Thymus (tissue), 11 donors: ENCODE data around the gene CDCA8. TPM values are rescaled to one million over a fixed set of nuclear protein-coding genes. Genes with fewer than 3 reads are reported as not detected.

Experiments used
- DNase-seq, 9 donors: peaks; one replicate each; pipeline ENCODE4 v3.0.0-alpha.2; 2013; ENCODE audit warnings: low spot score in 9 of 9, low read depth in 6 of 9, missing footprints in 1 of 9
- H3K27ac ChIP-seq, 2 donors: one replicate each; pipeline ENCODE4 v1.5.1; 2013; ENCODE audit warnings: control low read depth in 1 of 2, low read depth in 1 of 2, low read length in 1 of 2, mild to moderate bottlenecking in 1 of 2, moderate library complexity in 1 of 2
- H3K27me3 ChIP-seq, 2 donors: one replicate each; pipeline ENCODE4 v1.5.1; 2013; ENCODE audit warnings: low read length in 1 of 2; ENCODE audit not compliant: control insufficient read depth in 2 of 2, insufficient read depth in 1 of 2
- H3K36me3 ChIP-seq, 2 donors: one replicate each; pipeline ENCODE4 v1.5.1; 2013; ENCODE audit warnings: low read length in 1 of 2, mild to moderate bottlenecking in 1 of 2, moderate library complexity in 1 of 2; ENCODE audit not compliant: control insufficient read depth in 2 of 2, insufficient read depth in 2 of 2
- H3K4me1 ChIP-seq, 2 donors: one replicate each; pipeline ENCODE4 v1.5.1; 2013; ENCODE audit warnings: low read length in 2 of 2; ENCODE audit not compliant: control insufficient read depth in 2 of 2, insufficient read depth in 2 of 2
- H3K4me3 ChIP-seq, 2 donors: one replicate each; pipeline ENCODE4 v1.5.1; 2013; ENCODE audit warnings: low read length in 2 of 2, control low read depth in 1 of 2, mild to moderate bottlenecking in 1 of 2
- H3K9me3 ChIP-seq, 2 donors: one replicate each; pipeline ENCODE4 v1.5.1; 2013; ENCODE audit warnings: low read length in 1 of 2, mild to moderate bottlenecking in 1 of 2; ENCODE audit not compliant: control insufficient read depth in 2 of 2, insufficient read depth in 1 of 2
- WGBS: extraction: QIAGEN DNeasy Blood & Tissue Kit; methylation state at CpG from one replicate; pipeline ENCODE4 v1.1.7; 2013; 5-methylcytosine and 5-hydroxymethylcytosine counted together
- polyA plus RNA-seq: library from polyadenylated mRNA; stranded (reverse); fragments of 200-250 nt; gene quantifications from one replicate; pipeline ENCODE4 v1.2.3, GENCODE V29; 2013
- total RNA-seq: library from RNA; stranded (reverse); fragments of 120-200 nt; gene quantifications from one replicate; pipeline ENCODE4 v1.2.4, GENCODE V29; 2013
- donor health status: healthy.

Gene CDCA8
- total and polyA plus RNA-seq, 2 donors = 5.8 to 12.6 TPM

DNA sequence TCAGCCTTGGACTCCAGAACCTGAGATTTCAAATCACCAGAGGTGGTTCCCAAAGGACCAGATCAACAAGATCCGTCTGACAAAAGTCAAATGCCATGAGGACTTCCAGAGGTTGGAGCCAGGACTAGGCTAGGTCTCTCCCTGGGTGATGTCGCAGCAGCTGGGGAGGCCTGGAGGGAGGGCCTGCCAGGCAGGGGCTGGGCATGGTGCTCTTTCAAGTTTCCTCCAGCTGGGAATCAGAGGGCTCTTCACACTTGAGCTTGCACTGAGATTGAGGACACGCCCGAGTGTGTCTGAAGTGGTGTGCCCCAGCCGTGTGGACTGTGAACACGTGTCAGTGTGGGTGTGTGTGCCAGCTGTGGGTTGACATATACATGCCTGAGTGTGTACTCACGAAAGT is 36.3 kb upstream of the CDCA8 start:
- Histone ChIP-seq H3K9me3 (no peaks in the 10 kb centered on the region), H3K27ac (no peak overlapping the region), H3K4me3 (no peak overlapping the region), H3K36me3 (no peaks in the 10 kb centered on the region), H3K4me1 (no peaks in the 10 kb centered on the region), H3K27me3 (peaks cover 0 to 22% of the 10 kb centered on the region in 2 donors)
- no peak for DNase-seq
- WGBS = 84% methylated on average over 7 of the region's 7 CpGs

DNA sequence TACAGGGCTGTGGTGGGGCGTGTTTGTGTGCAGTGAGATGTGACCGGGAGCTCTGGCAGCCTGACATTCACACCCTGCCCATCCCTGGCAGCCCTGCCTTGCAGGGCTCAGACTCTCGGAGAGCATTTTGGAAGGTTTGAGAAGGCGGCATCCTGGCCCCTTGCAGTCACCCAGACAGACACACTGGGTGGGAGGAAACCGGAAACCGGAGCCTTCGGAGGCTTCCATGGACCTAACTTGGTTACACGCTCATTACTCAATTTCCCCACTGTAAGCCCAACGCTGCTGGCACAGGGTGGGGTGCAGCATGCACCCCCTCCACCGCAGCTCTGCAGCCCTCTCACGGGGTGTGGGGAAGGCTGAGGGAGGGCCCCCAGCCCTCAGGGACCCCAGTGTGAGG is 35.4 kb upstream of the CDCA8 start:
- Histone ChIP-seq H3K36me3 (no peaks in the 10 kb centered on the region), H3K27me3 (peaks cover 0 to 29% of the 10 kb centered on the region in 2 donors), H3K9me3 (no peaks in the 10 kb centered on the region), H3K4me1 (no peaks in the 10 kb centered on the region), H3K4me3 (no peak overlapping the region), H3K27ac (no peak overlapping the region)
- WGBS = 88% methylated on average over 11 of the region's 11 CpGs
- no peak for DNase-seq

DNA sequence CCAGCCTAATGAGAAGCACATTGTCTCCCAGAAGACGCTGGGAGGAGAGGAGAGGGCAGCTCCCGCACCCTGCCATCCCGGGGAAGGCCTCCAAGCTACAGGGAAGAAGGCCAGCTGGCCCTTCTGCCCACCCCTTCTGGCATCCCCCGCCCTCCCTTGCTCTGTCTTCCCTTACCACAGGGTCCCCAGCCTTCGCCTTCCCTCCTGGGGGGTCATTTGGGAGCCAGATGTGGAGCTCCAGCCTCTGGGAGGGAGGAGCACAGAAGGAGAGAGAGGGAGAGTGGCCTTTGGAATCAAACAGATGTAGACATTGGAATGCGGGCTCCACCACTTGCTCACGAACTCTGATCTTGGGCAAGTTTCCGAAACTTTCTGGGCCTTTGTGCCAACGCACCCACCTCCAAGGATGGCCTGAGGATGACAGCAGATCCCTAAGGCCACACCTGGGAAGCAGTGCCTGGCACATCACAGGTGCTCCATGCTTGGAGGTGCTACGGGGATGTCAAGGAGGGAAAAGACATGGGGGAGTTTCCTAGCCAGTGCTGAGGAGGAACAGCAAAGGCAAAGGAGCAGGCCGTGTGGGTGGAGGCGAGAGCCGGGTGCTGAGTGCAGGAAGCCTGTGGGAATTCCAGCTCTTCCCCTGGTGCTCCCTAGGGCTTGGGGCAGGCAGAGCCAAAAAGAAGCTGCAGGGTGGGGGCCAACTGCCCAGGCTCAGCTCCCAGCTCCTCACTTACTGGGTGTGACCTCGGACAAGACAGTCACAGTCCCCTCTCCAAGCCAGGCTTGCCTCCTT is 34.5 kb upstream of the CDCA8 start:
- H3K27me3 ChIP-seq = peaks cover 0 to 34% of the 10 kb centered on the region in 2 donors
- no peak overlapping the region for H3K27ac ChIP-seq
- no peaks in the 10 kb centered on the region for H3K4me1 ChIP-seq
- DNase-seq = no peak
- no peak overlapping the region for H3K4me3 ChIP-seq
- H3K36me3 ChIP-seq = no peaks in the 10 kb centered on the region
- 91% methylated on average over 14 of the region's 14 CpGs for WGBS
- H3K9me3 ChIP-seq = no peaks in the 10 kb centered on the region

DNA sequence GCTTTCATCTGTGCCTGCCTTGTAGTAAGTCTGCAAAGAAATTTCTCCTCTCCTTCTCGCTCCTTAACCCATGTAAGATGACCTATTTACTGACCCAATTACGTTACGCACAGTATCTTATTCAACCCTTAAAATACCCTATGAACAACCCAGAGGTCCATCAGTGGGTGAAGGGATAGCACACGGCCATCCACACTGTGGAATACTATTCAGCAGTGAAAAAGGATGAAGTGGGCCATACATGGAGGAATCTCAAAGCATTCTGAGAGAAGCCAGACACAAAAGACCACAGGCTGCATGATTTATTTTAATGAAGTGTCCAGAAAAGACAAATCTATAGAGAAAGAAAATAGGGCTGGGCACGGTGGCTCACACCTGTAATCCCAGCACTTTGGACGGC is 33.8 kb upstream of the CDCA8 start:
- no peak for DNase-seq
- Histone ChIP-seq H3K4me1 (no peaks in the 10 kb centered on the region), H3K27me3 (peaks cover 0 to 34% of the 10 kb centered on the region in 2 donors), H3K4me3 (no peak overlapping the region), H3K36me3 (no peaks in the 10 kb centered on the region), H3K27ac (no peak overlapping the region), H3K9me3 (no peaks in the 10 kb centered on the region)
- 97% methylated on average over 6 of the region's 6 CpGs for WGBS

DNA sequence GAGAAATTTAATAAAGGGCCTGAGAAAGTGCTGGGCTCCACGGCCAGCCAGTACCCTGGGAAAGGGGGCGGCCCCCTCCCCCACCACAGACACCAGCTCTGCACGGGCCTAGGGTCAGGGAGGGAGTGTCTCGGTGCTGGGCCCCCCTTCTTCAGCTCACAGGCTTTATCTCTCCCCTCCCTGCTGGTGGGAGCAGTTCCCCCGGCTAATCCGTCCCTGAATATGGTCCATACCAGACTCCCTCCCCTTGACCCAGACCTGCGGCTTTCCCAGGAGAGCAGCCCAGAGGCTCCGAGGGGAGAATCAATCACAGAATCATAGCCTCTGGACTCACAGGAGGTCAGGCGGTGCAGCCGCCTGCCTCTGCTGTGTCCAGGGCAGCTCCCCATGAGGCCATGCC is 31.7 kb upstream of the CDCA8 start:
- Histone ChIP-seq H3K27me3 (peaks cover 0 to 36% of the 10 kb centered on the region in 2 donors), H3K36me3 (no peaks in the 10 kb centered on the region), H3K4me1 (no peaks in the 10 kb centered on the region), H3K27ac (no peak overlapping the region), H3K4me3 (no peak overlapping the region), H3K9me3 (no peaks in the 10 kb centered on the region)
- 73% methylated on average over 10 of the region's 10 CpGs for WGBS
- no peak for DNase-seq

DNA sequence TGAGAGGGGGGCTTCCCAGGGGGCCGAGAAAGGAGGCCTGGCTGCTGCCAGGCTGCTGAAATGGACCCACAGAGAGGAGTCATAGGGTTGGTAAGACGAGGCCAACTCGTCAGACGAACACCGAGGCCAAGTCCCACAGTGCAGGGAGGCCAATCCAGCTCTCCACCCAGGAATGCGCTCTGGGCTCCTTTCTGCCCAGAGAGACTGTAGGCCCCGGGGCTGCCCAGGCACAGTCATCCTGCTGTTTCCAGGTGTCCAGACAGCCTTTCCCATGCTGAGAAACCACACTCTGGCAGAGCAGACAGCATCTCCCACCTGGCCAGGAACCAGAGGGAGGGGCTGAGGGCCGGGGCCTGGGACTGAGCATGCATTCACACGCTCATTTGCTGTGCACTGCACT is 30.9 kb upstream of the CDCA8 start:
- peaks cover 0 to 33% of the 10 kb centered on the region in 2 donors for H3K27me3 ChIP-seq

DNA sequence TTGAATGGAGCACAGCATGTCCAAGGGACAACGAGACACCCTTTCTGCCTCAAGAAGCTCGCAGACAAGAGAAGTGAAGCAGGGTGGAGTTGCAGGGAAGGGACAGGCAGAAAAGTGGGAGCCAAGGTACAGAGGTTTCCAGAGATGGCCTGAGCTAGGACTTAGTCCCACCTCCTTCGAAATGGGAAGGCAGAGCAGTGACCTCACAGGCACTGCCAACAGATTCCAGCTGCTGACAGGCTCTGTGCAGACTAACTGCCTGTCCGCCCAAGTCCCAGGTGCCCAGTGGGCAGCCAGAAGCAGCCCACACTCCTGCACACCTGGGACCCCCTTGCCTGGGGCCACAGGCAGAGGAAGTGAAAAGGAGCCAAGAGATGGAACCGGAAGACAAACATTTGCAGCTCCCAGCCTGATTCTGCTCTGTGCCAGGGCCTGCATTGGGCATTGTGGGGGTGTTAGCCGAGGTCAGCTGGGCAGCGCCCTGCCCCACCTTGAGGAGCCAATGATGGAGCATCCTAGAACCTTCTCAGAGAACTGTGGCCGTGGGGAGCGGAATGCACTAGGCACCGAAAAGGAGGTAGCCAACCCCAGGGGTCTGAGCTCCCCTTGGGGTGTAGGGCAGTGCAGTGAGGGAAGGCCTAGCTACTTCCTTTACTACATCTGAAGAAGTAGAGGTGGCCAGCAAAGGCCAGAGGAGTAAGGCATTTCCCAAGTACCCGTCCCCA is 30.1 kb upstream of the CDCA8 start:
- no peak for DNase-seq
- no peaks in the 10 kb centered on the region for H3K36me3 ChIP-seq
- H3K4me3 ChIP-seq = no peak overlapping the region
- 94% methylated on average over 11 of the region's 11 CpGs for WGBS
- H3K27me3 ChIP-seq = peaks cover 0 to 31% of the 10 kb centered on the region in 2 donors
- no peaks in the 10 kb centered on the region for H3K9me3 ChIP-seq
- no peaks in the 10 kb centered on the region for H3K4me1 ChIP-seq
- no peak overlapping the region for H3K27ac ChIP-seq

More for the DNA sequence above, 30.9 kb upstream of the CDCA8 start:
- H3K9me3 ChIP-seq = no peaks in the 10 kb centered on the region
- 89% methylated on average over 9 of the region's 9 CpGs for WGBS
- no peaks in the 10 kb centered on the region for H3K4me1 ChIP-seq
- no peaks in the 10 kb centered on the region for H3K36me3 ChIP-seq
- DNase-seq = no peak
- H3K4me3 ChIP-seq = no peak overlapping the region
- H3K27ac ChIP-seq = no peak overlapping the region

DNA sequence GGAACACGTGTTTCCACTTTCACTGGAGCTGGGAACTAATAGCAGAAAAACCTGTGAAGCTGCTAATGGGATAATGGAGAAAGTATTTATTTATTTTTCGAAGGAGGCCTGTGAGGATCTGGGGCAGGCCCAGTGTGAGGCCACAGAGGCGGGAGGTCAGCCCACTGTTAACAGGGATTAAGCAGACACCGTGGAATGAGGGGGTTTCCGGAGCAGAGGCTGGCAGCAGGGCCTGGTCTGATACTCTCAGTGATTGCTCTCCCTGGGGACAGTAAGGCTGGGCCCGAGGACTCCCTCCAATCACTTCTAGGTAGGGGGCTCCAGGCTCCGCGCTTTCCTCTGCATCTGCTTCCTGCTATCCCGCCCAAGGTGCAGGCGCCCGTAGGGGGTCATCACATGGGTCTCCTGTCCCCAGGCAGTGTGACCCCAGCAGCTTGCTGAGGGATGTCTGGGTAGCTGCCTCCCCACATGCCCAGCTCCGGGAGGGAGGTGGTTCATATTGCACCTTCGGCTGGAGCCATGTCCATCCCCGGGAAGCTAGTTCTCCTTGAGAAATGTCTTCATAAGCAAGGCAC is 28.8 kb upstream of the CDCA8 start:
- no peaks in the 10 kb centered on the region for H3K9me3 ChIP-seq
- H3K4me1 ChIP-seq = no peaks in the 10 kb centered on the region
- no peak for DNase-seq
- H3K4me3 ChIP-seq = no peak overlapping the region
- no peak overlapping the region for H3K27ac ChIP-seq
- H3K27me3 ChIP-seq = peaks cover 0 to 32% of the 10 kb centered on the region in 2 donors
- H3K36me3 ChIP-seq = no peaks in the 10 kb centered on the region
- 82% methylated on average over 14 of the region's 14 CpGs for WGBS

DNA sequence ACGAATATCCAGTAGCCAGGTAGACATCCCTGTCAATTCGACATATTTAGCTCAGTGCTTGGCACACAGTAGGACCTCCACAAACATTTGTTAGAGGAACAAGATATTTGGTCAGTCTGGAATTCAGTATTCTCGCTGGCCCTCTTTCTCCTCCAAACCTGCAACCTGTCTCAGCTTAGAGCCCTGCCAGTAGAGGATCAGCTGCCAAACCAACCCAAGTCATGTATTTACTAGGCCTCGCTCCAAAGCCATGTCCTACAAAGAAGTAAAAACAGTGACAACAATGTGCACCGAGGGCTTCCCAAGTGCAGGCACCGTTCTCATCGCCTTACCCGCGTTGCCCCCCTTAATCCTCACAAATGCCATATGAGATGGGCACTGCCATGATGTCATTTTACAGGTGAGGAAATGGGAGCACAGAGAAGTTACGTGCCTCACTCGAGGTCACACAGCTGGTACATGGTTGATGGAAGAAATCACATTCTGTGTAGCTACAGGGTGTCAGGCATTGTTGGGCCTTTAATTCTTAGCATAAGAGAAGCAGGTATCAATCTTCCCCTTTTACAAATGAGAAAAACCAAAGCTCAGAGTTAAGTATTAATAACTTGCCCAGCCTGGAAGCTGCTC is 26.0 kb upstream of the CDCA8 start:
- no peak overlapping the region for H3K27ac ChIP-seq
- H3K27me3 ChIP-seq = peaks cover 0 to 30% of the 10 kb centered on the region in 2 donors
- H3K4me3 ChIP-seq = no peak overlapping the region
- H3K36me3 ChIP-seq = no peaks in the 10 kb centered on the region
- no peak for DNase-seq
- no peaks in the 10 kb centered on the region for H3K9me3 ChIP-seq
- no peaks in the 10 kb centered on the region for H3K4me1 ChIP-seq
- 90% methylated on average over 11 of the region's 11 CpGs for WGBS
